A549 treated with GW870086 at 1 μM for 4 hours (cell line): Measurements from ENCODE around the gene UBE2Q1. TPM values are rescaled to one million over a fixed set of nuclear protein-coding genes. Genes with fewer than 3 reads are reported as not detected.

Experiments
- total RNA-seq: library from RNA; stranded (reverse); fragments of 200-300 nt; extraction: Qiagen RNA extraction; gene quantifications from 5 replicates; pipeline ENCODE4 v1.2.3, GENCODE V29; 2022; ENCODE audit warnings: low read depth

The UBE2Q1 gene
- total RNA-seq, result 53.7 to 79.1 TPM (median 71.6 TPM) in 5 replicates

DNA sequence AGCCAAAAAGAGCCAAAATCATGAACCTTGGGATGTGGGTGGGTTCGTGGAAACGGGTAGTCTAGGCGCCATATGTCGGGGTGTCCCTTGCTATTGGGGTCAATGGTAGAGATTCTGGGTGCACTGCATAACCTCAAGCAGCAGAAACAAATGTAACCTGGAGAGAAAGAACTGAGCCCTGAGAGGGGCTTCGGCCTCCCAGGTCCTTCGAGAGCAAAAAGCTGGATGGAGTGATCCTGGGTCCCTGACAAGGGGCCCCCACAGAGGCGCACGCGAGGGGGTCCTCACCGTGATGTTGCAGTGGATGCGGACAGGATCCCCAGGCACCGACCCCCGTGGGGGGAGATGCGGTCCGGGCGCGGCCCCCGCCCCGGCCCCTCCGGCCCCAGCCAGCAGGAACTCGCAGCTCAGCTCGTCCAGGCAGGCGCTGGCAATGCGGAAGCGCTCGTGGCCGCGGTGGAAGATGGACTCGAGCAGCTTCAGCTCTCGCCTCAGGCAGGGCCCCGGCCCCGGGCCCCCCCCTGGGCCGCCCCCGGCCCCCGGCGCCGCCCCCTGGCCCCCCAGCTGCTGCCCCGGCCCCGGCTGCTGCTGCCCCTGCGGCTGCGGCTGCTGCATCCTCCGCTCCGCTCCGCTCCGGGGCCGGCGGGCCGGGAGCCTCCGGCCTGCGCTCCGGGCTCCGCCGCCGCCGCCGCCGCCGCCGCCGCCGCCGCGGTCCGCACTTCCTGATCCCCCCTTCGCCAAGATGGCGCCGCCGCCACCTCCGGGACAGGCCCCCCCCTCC, at the start of gene UBE2Q1:
TSS of gene UBE2Q1 (minus strand) at position 724 of the 781 bp plus-strand sequence. CDS start at position 615, 109 bp downstream.

DNA sequence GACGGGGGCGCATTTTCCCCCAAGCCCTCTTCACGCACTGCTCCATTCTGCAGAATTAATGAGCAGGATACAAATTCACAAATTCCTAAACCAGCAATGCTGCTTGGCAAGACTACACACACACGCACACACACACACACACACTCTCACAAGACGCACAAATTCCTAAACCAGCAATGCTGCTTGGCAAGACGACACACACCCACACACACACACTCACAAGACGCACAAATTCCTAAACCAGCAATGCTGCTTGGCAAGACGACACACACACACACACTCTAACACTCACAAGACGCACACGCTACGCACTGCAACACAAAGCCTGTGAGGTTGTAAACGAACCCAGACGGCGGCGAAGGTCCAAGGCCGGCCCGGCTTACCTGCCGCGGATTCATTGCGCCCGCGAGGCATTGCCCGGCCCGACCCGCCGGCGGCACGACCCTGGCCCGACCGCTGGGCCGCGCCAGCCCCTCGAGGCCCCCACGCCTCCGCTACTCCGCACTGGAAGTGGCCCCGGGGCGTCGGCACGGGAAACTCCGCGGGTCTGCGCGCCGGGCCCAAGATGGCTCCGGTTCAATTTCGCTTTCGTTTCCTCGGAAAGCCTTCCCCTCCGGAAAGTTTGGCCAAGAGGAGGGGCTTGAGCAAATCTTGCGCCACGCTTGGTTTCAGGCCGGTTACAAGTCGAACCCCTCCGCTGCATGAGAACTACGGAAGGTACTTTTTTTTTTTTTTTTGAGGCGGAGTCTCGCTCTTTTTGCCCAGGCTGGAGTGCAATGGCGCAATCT, 49.3 kb upstream of the UBE2Q1 start, which contains the start of gene ADAR:
TSS of gene ADAR (minus strand) at position 578 of the 788 bp plus-strand sequence. CDS start at position 398, 180 bp downstream.

GRCh38 chr1:154567386-154568156, 9.1 kb upstream of the UBE2Q1 start, which contains the start of gene CHRNB2:
CHRNB2 (plus strand) TSS chr1:154567778; CDS start chr1:154568045, 267 bp downstream.

DNA sequence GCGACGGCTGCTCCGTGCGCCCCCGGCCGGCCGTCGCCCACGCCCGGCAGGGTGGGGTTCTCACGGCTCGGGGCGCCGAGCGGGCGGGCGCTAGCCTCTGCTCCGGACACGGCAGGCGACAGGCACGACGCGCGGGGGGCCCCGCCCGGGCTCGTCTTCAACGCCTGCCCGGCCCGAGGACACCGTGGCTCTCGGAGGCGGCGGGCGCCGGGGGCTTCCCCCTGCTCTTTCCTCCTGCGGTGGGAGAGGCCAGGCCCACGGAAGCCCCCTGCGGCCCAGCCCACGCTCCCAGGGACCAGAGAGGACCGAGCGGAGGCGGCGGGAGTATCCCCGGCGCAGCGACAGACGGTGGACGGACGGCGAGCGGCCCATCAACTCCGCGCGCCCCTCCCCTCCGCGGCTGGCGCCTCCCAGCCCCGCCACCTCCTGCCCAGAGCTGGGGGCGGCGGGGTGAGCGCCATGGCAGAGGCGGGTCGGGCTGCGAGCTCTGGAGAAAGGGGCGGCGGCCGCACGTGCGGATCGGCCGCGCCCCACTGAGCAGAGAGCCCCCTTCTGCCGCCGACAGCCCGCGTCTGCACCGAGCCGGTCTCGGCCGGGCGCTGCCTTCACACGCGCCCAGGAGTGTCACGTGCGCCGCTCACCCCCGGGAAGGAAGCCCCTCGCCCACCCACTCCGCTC, 56.3 kb downstream of the UBE2Q1 start, which contains the start of the genes SHE and TDRD10:
TSS of gene SHE (minus strand) at position 347 of the 678 bp plus-strand sequence. CDS start 386 bp downstream, outside the sequence.
TSS of gene TDRD10 (plus strand) at position 154 of the 678 bp plus-strand sequence. CDS start 4,685 bp downstream, outside the sequence.

Other genes starting within 250 kb of the UBE2Q1 start
- not detected in 5 replicates for gene AQP10, start 237.6 kb downstream of the UBE2Q1 start, total RNA-seq
- gene ATP8B2, start 233.1 kb downstream of the UBE2Q1 start, total RNA-seq, result 27.9 to 41.8 TPM (median 36.3 TPM) in 5 replicates
- gene IL6R, start 153.3 kb downstream of the UBE2Q1 start, total RNA-seq, result 20.4 to 27.1 TPM (median 25.7 TPM) in 5 replicates
- 0.07 to 0.16 TPM (median 0.08 TPM) in 3 of 5 replicates, not detected in the others for gene TDRD10, start 56.4 kb downstream of the UBE2Q1 start, total RNA-seq
- 0.16 to 0.29 TPM (median 0.20 TPM) in 5 replicates for gene SHE, start 56.2 kb downstream of the UBE2Q1 start, total RNA-seq
- 0.27 to 0.71 TPM (median 0.40 TPM) in 5 replicates for gene CHRNB2, start 9.1 kb upstream of the UBE2Q1 start, total RNA-seq
- 61.6 to 79.1 TPM (median 74.3 TPM) in 5 replicates for gene ADAR, start 49.5 kb upstream of the UBE2Q1 start, total RNA-seq